ENCODE measurements around the gene ATOSB.
"Not testable (repeated sequence)": the region's sequence is repeated elsewhere in the genome, so short reads cannot be mapped to it uniquely, and the experiment has no call there.

Gene ATOSB

GRCh38 chr9:35115680-35116538 lies at the start of gene ATOSB:
Gene ATOSB (minus strand): TSS chr9:35115862. CDS start chr9:35108274, 7,588 bp downstream.
- DNase-seq (ENCODE audit: low read depth in 2 of 2) = peak; percentile 78 to 85

DNA sequence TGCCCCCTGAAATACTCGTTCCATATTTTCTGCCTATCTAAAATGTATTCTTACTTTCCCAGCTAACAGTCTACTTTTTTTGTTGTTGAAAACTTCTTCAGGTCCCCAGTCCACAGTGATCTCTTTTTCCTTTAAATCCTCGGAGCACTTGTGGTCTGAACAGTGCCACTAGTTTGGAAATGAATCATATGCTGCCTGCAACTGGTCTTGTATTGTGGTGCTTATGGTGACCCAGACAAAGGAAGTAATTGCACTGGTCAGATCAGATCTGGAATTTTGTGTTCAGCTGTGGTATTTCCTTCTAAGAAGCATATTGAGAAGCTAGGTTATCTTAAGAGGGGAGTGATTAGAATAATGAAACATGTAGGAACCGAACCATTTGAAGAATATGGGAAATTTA lies 49.0 kb upstream of the ATOSB start:
- no peak for DNase-seq (ENCODE audit: low read depth in 2 of 2)

DNA sequence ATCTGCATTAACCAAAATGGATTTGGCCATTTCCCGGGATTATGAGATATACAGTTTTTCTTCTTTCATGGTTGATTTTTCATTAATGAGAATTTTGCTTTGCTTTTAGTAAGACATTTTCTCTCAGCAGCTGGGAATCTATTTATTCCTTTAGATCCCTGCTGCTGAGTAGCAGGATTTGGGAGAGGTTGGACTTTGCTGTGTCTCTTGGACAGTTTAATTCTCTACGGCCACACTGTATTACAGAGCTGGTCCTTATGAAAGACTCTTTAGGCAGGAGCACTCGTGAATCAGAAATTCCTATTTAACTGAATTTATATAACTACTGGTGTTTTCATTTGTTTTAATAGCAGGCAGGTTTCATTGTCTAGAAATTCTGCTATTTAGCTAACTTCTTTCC lies 47.8 kb upstream of the ATOSB start:
- DNase-seq (ENCODE audit: low read depth in 2 of 2) = no peak

GRCh38 chr9:35162605-35163315 lies 47.1 kb upstream of the ATOSB start:
- no peak for DNase-seq (ENCODE audit: low read depth in 2 of 2)

DNA sequence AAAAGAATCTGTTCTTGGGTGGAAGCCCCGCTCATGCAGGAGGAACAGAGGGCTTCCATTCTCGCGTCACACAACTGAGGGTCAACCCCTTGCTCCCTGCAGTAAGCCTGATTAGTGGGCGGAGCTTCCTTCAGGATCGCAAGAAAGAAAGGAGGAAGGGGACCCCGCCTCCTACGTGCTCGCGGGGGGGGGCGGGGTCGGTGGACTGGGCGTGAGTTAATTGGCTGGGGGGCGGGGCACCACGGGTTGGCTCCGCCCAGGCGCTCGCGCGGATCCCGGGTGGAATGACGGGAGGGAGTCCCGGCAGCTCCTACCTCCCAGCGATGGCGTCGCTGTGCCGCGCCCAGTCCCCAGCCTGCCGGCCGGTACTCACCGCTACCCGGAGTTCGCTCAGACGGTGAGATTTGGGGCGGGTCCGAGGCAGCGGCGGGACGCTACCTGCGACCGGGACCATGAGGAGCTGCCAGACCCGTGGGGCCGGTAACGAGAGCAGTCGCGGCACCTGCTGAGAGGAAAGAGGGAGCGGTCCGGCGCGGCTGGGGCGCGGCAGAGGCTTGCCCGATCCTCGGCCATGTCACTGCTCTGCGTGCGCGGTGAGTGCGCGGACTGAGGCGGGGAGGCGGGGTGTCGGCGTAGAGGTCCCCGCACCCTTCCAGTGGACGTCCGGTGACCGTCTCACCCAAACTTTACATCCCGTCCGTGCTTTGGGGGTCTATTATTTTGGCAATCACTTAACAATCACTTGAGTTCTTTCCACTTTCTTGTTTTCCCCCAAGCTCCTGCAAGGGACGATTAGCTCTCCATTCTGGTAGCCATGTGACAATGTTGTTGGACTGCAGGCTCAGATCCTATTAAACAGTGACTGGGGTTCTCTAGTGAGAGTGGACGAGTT lies 46.3 kb upstream of the ATOSB start, which contains the start of gene UNC13B:
Gene UNC13B (plus strand): TSS at position 297 of the 892 bp plus-strand sequence. CDS start 275 bp downstream, at position 572.
- peak; percentile 42 to 46 for DNase-seq (ENCODE audit: low read depth in 2 of 2)

- no peak for DNase-seq (ENCODE audit: low read depth in 2 of 2)
Measured at GRCh38 chr9:35158501-35159280, 43.0 kb upstream of the ATOSB start.

GRCh38 chr9:35157836-35158235 lies 42.2 kb upstream of the ATOSB start:
- DNase-seq (ENCODE audit: low read depth in 2 of 2) = not testable (repeated sequence)

DNA sequence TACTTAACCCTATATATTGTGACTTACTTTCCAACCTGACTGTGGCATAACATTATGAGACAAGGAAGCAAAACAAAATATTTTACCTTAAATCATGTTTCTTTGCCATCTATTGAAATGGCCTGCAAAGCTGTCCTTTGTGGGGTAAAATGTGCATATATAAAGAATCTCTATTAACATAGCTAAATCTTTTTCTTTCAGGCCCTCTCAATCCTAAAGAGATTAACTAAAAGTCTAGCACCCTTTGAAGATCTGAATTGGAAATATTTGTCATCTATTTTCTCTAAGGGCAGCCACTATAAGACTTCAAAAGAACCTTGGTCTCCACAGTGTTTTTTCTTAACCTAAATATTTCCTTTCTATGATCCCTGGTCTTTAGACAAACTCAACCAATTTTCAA lies 41.1 kb upstream of the ATOSB start:
- DNase-seq (ENCODE audit: low read depth in 2 of 2) = no peak

GRCh38 chr9:35152926-35153325 lies 37.3 kb upstream of the ATOSB start:
- DNase-seq (ENCODE audit: low read depth in 2 of 2) = no peak

DNA sequence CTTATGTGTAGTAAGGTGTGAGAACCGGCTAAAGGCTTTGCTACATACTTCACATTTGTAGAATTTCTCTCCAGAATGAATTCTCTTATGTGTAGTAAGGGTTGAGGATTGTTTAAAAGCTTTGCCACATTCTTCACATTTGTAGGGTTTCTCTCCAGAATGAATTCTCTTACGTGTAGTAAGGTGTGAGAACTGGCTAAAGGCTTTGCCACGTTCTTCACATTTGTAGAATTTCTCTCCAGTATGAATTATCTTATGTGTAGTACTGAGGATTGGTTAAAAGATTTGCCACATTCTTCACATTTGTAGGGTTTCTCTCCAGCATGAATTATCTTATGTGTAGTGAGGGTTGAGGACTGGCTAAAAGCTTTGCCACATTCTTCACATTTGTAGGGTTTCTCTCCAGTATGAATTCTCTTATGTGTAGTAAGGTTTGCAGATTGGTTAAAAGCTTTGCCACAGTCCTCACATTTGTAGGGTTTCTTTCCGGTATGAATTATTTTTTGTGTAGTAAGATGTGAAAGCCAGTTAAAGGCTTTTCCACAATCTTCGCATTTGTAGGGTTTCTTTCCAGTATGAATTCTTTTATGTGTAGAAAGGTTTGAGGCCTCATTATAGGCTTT lies 32.4 kb upstream of the ATOSB start:
- DNase-seq (ENCODE audit: low read depth in 2 of 2) = not testable (repeated sequence)

DNA sequence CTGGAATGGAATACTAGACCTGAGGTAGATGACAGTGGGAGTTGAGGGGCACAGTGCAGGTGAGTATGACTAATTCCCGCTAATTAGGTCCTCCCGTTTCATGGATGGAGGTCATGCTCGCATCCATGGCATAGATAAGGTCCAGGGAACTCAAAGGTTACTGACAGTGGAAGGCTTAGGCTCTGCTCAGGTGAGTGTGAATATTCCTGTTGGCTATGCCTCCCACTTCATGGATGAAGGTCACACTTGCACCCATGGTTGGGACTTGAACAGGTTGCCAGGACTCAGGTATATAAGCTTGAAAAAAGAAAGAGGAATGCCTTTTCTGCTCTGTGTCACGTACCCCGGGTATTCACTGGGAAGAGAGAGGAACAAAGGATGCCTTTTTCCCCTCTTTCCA lies 26.4 kb upstream of the ATOSB start:
- no peak for DNase-seq (ENCODE audit: low read depth in 2 of 2)

DNA sequence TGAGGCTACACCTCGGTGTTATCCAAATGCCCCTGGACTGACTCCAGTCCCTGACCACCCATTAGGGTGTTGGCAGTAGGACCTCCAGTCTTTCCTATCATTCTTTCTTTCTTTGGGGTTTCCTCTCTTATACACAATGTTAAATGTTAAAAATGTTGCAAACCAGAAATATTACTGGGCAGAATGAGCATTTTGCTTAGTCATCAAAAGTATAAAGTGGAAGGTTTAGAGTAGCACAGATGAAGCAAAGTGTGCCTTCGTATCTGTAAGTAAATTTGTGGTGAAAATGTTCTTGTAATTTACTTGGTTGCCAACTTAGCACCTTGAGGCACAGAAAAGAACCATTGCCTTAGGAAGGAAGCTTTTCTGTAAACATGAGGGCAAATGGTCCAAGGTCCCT lies 24.4 kb upstream of the ATOSB start:
- no peak for DNase-seq (ENCODE audit: low read depth in 2 of 2)

DNA sequence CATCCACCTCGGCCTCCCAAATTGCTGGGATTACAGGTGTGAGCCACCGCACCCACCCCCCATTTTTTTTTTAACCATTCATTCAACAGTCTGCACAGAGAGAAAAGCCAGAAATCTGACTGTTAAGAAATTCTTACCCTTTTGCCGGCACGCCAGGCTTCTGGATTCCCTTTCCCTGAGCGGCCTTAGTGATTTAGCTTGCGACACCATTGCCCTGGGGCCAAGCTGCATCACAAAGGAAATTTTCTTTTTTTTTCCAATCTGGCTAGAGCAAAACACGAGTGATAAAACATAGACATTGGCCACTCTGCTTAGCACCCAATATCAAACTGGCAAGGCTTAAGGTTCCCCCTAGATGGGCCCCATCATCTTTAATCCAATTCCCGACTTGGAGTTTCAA lies 21.2 kb upstream of the ATOSB start:
- DNase-seq (ENCODE audit: low read depth in 2 of 2) = no peak

DNA sequence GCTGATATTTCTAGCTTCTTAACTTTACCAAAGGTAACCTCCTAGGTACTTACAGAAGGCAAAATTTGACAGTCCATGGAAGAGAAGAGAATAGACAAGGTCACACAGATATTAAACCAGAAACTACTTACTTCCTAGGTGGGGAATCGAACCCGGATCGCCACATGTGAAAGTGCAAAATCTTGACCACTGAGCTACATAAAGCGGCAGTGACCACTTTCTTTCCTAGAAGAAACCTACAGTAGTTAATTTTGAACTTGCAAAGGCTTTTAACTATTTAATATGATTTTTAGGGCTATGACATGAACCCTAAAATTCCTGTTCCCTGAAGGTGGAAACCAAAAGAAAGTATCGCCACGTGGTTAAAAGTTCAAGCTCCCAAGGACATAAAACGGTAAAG lies 20.3 kb upstream of the ATOSB start:
- no peak for DNase-seq (ENCODE audit: low read depth in 2 of 2)

GRCh38 chr9:35134920-35135319 lies 19.3 kb upstream of the ATOSB start:
- DNase-seq (ENCODE audit: low read depth in 2 of 2) = no peak

DNA sequence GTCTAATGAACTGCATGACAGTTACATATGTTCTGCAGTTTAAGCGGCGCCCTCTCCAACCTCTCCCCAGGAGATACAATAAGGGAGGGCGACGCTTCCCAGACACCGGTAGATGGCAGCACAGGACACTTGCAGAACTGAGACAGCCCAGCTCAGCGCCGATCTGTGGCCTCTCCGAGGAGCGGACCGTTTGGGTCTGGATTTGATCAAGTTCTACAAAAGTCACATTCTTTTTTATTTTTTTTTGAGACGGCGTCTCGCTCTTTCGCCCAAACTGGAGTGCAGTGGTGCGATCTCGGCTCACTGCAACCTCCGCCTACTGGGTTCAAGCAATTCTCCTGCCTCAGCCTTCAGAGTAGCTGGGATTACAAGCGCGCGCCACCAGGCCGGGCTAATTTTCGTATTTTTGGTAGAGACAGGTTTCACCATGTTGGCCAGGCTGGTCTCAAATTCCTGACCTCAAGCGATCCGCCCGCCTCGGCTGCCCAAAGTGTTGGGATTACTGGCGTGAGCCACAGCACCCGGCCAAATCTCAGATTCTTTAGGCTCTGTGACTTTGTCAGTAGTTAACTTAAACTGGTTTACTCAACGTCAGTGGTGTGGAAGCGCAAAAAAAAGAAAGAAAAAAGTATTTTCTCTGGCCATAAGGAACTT lies 1.4 kb upstream of the ATOSB start:
- peak; percentile 58 to 76 for DNase-seq (ENCODE audit: low read depth in 2 of 2)

DNA sequence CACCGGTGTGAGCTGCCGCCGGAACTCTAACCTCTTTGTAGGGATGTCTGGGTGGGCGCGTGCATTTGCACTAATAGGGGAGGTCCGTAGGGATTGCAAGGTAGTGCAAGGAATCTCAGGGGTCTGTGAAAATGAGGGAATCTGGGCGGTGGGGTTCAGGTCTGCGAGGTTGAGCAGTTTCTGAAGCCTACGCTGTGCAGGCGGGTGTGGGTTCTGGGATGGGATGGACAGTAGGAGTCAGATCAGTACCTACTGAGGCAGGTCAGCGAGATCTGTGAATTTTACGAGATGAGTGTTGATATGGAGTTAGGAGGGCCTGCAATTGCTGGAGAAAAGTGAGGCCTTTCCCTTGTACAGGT lies 856 bp upstream of the ATOSB start:
- no peak for DNase-seq (ENCODE audit: low read depth in 2 of 2)

GRCh38 chr9:35114840-35115628 lies 628 bp downstream of the ATOSB start:
- DNase-seq (ENCODE audit: low read depth in 2 of 2) = no peak

DNA sequence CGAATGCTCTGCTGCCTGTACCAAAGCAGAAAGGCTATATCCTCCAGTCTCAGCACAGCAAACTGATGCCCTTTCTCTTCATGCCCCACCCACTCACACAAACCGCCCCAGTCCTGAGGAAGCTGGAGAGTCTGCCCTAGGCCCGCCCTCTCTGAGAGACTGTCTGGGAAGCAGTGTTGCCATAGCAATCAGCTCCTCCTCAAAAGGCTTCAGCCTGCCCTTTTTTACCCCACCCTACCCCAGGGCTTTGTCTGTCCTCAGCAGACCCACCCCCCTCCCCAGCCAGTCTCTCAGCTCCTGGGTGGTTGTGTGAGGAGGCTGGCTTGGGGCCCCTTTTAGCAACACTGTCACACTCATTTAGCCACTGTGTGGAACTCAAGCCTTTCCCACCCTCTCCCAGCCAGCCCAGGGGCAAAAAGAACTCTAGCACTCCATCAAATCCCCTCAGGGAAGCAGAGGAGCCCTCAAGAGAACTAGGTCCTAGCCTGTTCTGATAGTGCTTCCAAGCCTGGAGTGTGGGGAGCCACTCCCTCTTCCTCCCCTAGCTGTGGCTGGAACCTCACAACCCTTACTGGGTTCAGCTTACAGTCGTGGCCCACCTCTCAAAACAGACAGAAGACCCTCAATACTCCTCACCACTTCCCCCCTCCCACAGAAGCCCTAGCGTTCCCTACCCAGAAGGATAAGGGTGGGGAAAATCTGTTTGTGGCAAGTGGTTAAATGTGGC lies 1.4 kb downstream of the ATOSB start:
- peak in 1 of 2 donors; percentile 34 for DNase-seq (ENCODE audit: low read depth in 2 of 2)

All from stimulated activated CD8-positive, alpha-beta memory T cell treated with anti-CD3 and anti-CD28 coated beads, Interleukin-15, amount 100 ng/mL, for 4 hours (primary cell).